Stimulated activated CD8-positive, alpha-beta memory T cell treated with anti-CD3 and anti-CD28 coated beads, Interleukin-2, amount 100 ng/mL, for 48 hours (primary cell): ENCODE data around the gene ENDOU.
"Not testable (repeated sequence)": the region's sequence is repeated elsewhere in the genome, so short reads cannot be mapped to it uniquely, and the experiment has no call there.

ENCODE experiments used
- DNase-seq, 2 donors: peaks; one replicate each; pipeline ENCODE4 v3.0.0-alpha.2; 2020; ENCODE audit warnings: low read depth in 2 of 2

The ENDOU gene

DNA sequence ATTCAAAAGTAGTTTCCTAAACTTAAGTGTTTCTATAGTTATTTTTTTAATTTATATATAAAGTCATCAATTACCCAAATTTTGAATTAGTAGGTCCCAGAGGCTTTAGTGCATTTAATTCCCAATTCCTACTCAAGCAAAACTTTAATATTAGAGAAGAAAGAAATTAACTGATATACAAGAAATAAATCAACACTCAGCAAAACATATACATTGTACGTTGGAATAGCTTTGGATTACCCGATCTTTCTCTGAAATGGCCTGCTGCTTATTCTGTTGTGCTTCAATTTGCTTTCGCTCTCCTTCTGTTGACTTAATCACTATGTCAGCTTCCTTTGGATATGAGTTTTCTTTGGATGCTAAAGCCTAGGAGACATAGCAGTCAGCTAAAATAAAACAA, 37.7 kb downstream of the ENDOU start:
- no peak for DNase-seq

DNA sequence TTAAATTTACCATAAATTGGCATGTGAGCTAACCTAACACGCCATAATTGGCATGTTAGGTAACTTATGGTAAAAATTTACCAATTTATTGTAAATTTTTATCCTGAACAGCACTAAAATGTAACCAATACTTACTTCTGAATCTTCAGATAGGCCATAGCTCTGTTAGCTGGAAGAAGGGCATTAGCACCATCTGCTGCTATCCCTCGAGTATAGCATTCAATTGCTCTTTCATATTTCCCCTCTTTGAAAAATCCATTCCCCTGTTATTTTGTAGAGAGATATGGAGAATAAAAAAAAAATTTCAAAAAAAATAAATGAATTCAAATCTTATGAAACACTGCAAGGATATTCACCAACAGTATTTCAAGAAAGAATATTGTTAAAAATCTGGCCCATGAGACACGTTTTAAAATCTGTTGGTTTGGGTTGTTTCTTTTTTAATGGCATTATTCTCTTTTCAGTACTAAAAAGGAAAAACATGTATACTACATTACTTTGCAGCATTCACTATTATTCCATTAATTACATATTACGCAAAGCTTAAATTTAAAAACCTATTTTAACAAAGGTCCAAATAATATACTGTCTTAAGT, 38.5 kb downstream of the ENDOU start:
- DNase-seq: no peak

DNA sequence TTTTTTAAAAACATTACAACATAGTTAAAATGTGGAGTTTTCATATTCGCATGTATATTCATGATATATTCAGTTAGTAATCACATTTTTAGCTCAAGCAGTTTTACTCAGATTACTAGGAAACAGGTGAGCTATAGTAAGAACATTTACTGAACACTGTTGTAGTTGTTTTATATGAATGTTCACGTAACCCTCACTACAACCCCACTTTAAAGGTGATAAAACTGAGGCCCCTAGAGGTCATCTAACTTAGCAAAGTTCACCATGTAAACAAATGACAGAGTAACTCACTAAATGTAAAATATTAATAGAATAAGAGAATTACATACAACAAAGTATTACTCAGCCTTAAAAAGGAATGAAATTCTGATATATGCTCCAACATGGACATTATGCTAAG, 45.5 kb downstream of the ENDOU start:
- no peak for DNase-seq

DNA sequence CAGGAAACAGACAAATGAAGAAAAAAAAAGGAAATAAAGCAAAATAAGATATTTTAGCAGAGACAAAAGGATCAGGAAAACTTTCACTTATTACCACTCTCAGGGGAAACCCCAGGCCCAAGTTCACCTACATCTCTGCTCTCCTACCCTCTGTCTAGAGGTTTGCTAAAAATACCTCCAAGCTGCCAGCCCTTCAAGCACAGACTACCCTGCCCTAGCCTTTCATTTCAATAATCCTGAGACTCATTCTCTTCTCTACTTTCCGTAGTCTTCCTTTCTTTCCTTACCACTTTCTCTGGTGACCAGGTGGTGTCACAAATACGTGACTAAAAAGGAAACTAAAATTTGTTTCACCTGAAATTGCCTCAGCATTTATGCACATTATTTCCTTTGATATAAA, 53.2 kb downstream of the ENDOU start:
- DNase-seq: no peak

DNA sequence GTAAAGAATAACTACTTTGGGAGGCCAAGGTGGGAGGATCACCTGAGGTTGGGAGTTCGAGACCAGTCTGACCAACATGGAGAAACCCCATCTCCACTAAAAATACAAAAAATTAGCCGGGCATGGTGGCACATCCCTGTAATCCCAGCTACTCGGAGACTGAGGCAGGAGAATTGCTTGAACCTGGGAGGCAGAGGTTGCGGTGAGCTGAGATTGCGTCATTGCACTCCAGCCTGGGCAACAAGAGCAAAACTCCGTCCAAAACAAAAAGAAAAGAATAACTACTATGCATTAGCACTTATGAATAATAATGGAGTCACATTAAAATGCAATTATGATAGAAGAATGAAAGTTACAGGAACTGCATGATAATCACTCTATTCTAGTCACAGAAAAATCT, 57.4 kb downstream of the ENDOU start:
- not testable (repeated sequence) for DNase-seq
